KMS-11 (cell line): ENCODE measurements around the gene TMBIM1.
"Not testable (repeated sequence)": the region's sequence is repeated elsewhere in the genome, so short reads cannot be mapped to it uniquely, and the experiment has no call there.

Source experiments
- H2AFZ ChIP-seq: fragments of 200-600 bp; sonication (generic); 2 replicates; pipeline ENCODE4 v1.6.1; 2016; ENCODE audit warnings: antibody characterized with exemption, mixed run types, low read depth
- H3K27ac ChIP-seq: fragments of 200-600 bp; sonication (generic); 2 replicates; pipeline ENCODE4 v1.6.1; 2016; ENCODE audit warnings: mild to moderate bottlenecking, mixed run types
- H3K27me3 ChIP-seq: fragments of 200-600 bp; sonication (generic); 2 replicates; pipeline ENCODE4 v1.6.1; 2017; ENCODE audit warnings: mild to moderate bottlenecking, low read depth, mixed run types, moderate library complexity; ENCODE audit not compliant: insufficient read depth
- H3K36me3 ChIP-seq: fragments of 200-600 bp; sonication (generic); 2 replicates; pipeline ENCODE4 v1.6.1; 2017; ENCODE audit warnings: mild to moderate bottlenecking, mixed run types; ENCODE audit not compliant: insufficient read depth
- H3K4me1 ChIP-seq: fragments of 200-600 bp; sonication (generic); 2 replicates; pipeline ENCODE4 v1.6.1; 2016; ENCODE audit warnings: mild to moderate bottlenecking, low read depth, mixed run types; ENCODE audit not compliant: poor library complexity, severe bottlenecking
- H3K4me2 ChIP-seq: fragments of 200-600 bp; sonication (generic); 2 replicates; pipeline ENCODE4 v1.7.0; 2016; ENCODE audit warnings: mild to moderate bottlenecking, mixed run types
- H3K4me3 ChIP-seq: fragments of 200-600 bp; sonication (generic); IDR thresholded peaks from 2 replicates; pipeline ENCODE4 v1.6.1; 2017; ENCODE audit warnings: low read depth, low read length, mixed read lengths; ENCODE audit not compliant: insufficient read depth
- H3K79me2 ChIP-seq: fragments of 200-600 bp; sonication (generic); 2 replicates; pipeline ENCODE4 v1.6.1; 2016; ENCODE audit warnings: low read depth, mixed run types; ENCODE audit not compliant: insufficient read depth
- H3K9ac ChIP-seq: fragments of 200-600 bp; sonication (generic); 2 replicates; pipeline ENCODE4 v1.6.1; 2016; ENCODE audit warnings: mild to moderate bottlenecking, mixed run types
- H4K20me1 ChIP-seq: fragments of 200-600 bp; sonication (generic); 2 replicates; pipeline ENCODE4 v1.6.1; 2016; ENCODE audit warnings: mild to moderate bottlenecking, mixed run types; ENCODE audit not compliant: insufficient read depth
- TF ChIP-seq, protein P1 (sequence below): fragments of 200-600 bp; sonication (generic); conservative IDR thresholded peaks from 2 replicates; pipeline ENCODE4 v1.6.1; 2017; ENCODE audit warnings: low read depth, mild to moderate bottlenecking, antibody characterized with exemption, low read length, moderate library complexity, mixed read lengths

Gene TMBIM1

DNA sequence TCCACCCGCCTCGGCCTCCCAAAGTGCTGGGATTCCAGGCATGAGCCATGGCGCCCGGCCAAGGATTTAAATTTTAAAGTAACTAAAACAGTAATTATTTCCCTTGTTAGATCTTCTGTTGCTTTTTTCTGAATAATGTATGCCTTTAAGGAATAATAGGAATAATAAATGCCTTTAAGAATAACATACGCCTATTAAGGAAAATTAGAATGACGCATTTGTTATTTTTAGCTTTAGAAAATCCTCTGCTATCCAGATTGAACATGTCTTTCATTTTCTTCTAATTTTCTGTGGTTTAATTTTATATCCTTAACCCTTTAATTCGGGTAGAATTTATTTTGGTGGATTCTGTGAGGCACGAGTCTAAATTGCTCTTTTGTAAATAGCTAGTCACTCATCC, 23.1 kb upstream of the TMBIM1 start:
- no peak overlapping the region for H3K27ac ChIP-seq

GRCh38 chr2:218314764-218315163, 22.5 kb upstream of the TMBIM1 start:
- H3K9ac ChIP-seq, H3K4me2 ChIP-seq, H4K20me1 ChIP-seq, H3K36me3 ChIP-seq, H3K27me3 ChIP-seq, H3K79me2 ChIP-seq, H3K4me3 ChIP-seq, H2AFZ ChIP-seq: not testable (repeated sequence)
- peak overlapping the region; percentile 67; the same call in 1 of the 2 replicates for H3K27ac ChIP-seq
- peaks cover 22% of the 10 kb centered on the region for H3K4me1 ChIP-seq

More for the DNA sequence above, 23.1 kb upstream of the TMBIM1 start:
- H3K4me1 ChIP-seq, result peaks cover 22% of the 10 kb centered on the region
- no peak overlapping the region for H3K9ac ChIP-seq
- H3K36me3 ChIP-seq, result no peaks in the 10 kb centered on the region
- no peaks in the 10 kb centered on the region for H3K27me3 ChIP-seq
- TF ChIP-seq, protein P1, sequence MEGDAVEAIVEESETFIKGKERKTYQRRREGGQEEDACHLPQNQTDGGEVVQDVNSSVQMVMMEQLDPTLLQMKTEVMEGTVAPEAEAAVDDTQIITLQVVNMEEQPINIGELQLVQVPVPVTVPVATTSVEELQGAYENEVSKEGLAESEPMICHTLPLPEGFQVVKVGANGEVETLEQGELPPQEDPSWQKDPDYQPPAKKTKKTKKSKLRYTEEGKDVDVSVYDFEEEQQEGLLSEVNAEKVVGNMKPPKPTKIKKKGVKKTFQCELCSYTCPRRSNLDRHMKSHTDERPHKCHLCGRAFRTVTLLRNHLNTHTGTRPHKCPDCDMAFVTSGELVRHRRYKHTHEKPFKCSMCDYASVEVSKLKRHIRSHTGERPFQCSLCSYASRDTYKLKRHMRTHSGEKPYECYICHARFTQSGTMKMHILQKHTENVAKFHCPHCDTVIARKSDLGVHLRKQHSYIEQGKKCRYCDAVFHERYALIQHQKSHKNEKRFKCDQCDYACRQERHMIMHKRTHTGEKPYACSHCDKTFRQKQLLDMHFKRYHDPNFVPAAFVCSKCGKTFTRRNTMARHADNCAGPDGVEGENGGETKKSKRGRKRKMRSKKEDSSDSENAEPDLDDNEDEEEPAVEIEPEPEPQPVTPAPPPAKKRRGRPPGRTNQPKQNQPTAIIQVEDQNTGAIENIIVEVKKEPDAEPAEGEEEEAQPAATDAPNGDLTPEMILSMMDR, result no peak
- H2AFZ ChIP-seq, result no peak overlapping the region
- H3K4me3 ChIP-seq, result no peak overlapping the region
- H3K4me2 ChIP-seq, result no peak overlapping the region
- no peaks in the 10 kb centered on the region for H3K79me2 ChIP-seq
- H4K20me1 ChIP-seq, result no peaks in the 10 kb centered on the region

GRCh38 chr2:218313356-218313755, 21.1 kb upstream of the TMBIM1 start:
- H3K4me3 ChIP-seq, result no peak overlapping the region
- peak overlapping the region; percentile 86 for H3K4me2 ChIP-seq
- no peaks in the 10 kb centered on the region for H4K20me1 ChIP-seq
- H3K4me1 ChIP-seq, result peaks cover 22% of the 10 kb centered on the region
- H3K79me2 ChIP-seq, result no peaks in the 10 kb centered on the region
- H3K9ac ChIP-seq, result peak overlapping the region; percentile 9; the same call in 1 of the 2 replicates
- peak overlapping the region; percentile 67; the same call in 1 of the 2 replicates for H3K27ac ChIP-seq
- H2AFZ ChIP-seq, result peak overlapping the region; percentile 36
- H3K27me3 ChIP-seq, result no peaks in the 10 kb centered on the region
- no peaks in the 10 kb centered on the region for H3K36me3 ChIP-seq
- TF ChIP-seq, protein P1, result no peak

DNA sequence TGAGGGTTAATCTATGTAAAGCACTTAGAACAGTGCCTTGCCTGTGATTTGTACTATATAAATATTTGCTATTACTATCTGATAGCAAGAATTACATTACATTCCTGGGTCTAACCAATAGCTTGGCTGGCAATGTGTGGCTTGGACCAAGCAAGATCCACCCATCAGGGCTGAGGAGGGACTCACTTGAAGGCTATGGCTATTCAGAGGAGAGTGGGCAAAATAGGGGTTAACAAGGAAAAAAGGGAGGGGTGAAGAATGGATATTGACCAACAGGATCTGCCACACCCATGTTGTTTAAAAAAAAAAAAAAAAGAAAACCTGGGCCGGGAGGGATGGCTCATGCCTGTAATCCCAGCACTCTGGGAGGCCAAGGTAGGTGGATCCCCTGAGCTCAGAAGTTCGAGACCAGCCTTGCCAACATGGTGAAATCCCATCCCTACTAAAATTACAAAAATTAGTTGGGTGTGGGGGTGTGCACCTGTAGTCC, 20.0 kb upstream of the TMBIM1 start:
- TF ChIP-seq, protein P1, result no peak
- no peak overlapping the region for H3K4me2 ChIP-seq
- H3K79me2 ChIP-seq, result no peaks in the 10 kb centered on the region
- no peaks in the 10 kb centered on the region for H4K20me1 ChIP-seq
- H3K36me3 ChIP-seq, result no peaks in the 10 kb centered on the region
- no peak overlapping the region for H2AFZ ChIP-seq
- H3K9ac ChIP-seq, result no peak overlapping the region
- H3K27ac ChIP-seq, result no peak overlapping the region
- peaks cover 22% of the 10 kb centered on the region for H3K4me1 ChIP-seq
- no peaks in the 10 kb centered on the region for H3K27me3 ChIP-seq
- no peak overlapping the region for H3K4me3 ChIP-seq

- not testable (repeated sequence) for H3K9ac ChIP-seq, H3K27ac ChIP-seq, H3K4me3 ChIP-seq, H3K27me3 ChIP-seq, H4K20me1 ChIP-seq, H3K4me2 ChIP-seq, H3K79me2 ChIP-seq, H2AFZ ChIP-seq, H3K36me3 ChIP-seq
- H3K4me1 ChIP-seq, result peaks cover 22% of the 10 kb centered on the region
Measured at GRCh38 chr2:218311541-218312266, 19.4 kb upstream of the TMBIM1 start.
